Esophagus muscularis mucosa (tissue), 4 donors: ENCODE measurements around the gene DENND2C. TPM values are rescaled to one million over a fixed set of nuclear protein-coding genes. Genes with fewer than 3 reads are reported as not detected.

Experiments used
- DNase-seq: peaks from one replicate; pipeline ENCODE4 v3.0.0-alpha.2; 2017; ENCODE audit errors: extremely low spot score
- H3K27ac ChIP-seq, 4 donors: fragments of 200-600 bp; sonication (generic); replicated peaks in 1 of 4; 1 replicate in 3 of 4; 2 replicates in 1 of 4; pipeline ENCODE4 v1.5.1; 2016 to 2019; ENCODE audit warnings: mild to moderate bottlenecking in 1 of 4
- H3K27me3 ChIP-seq, 4 donors: fragments of 200-600 bp; sonication (generic); one replicate each; pipeline versions ENCODE4 v1.5.1 to v1.6.0; 2016 to 2019
- H3K36me3 ChIP-seq, 4 donors: fragments of 200-600 bp; sonication (generic); one replicate each; pipeline ENCODE4 v1.5.1; 2016 to 2019
- H3K4me1 ChIP-seq, 4 donors: fragments of 200-600 bp; sonication (generic); one replicate each; pipeline ENCODE4 v1.5.1; 2016 to 2019
- H3K4me3 ChIP-seq, 4 donors: fragments of 200-600 bp; sonication (generic); 1 replicate in 2 of 4; 2 replicates in 2 of 4; pipeline ENCODE4 v1.5.1; 2016 to 2019; ENCODE audit warnings: mild to moderate bottlenecking in 4 of 4, moderate library complexity in 1 of 4
- H3K9me3 ChIP-seq, 4 donors: fragments of 200-600 bp; sonication (generic); 1 replicate in 3 of 4; 2 replicates in 1 of 4; pipeline ENCODE4 v1.5.1; 2016 to 2019
- EP300 ChIP-seq: sonication (generic); formaldehyde crosslinking; IDR thresholded peaks from one replicate; pipeline ENCODE4 v1.6.1; 2017; ENCODE audit warnings: antibody characterized with exemption
- POLR2A ChIP-seq: fragments of 450-650 bp; IDR thresholded peaks from one replicate; pipeline ENCODE4 v1.6.1; 2017; ENCODE audit warnings: antibody characterized with exemption, moderate library complexity, mild to moderate bottlenecking, low read depth
- POLR2AphosphoS5 ChIP-seq, 2 donors: sonication (generic); formaldehyde crosslinking; IDR thresholded peaks; one replicate each; pipeline ENCODE4 v1.6.1; 2017; ENCODE audit warnings: antibody characterized with exemption in 2 of 2
- WGBS: methylation state at CpG from one replicate; pipeline ENCODE4 v1.1.5; 2018; 5-methylcytosine and 5-hydroxymethylcytosine counted together
- intact Hi-C: fragments of 100-400 bp; cut with DNase I; formaldehyde crosslinking; loops from one replicate; pipeline ENCODE4 v1.15.1; 2023
- small RNA-seq, 3 donors: library from RNA; depleted of rRNA; stranded (forward); fragments of <200 nt; gene quantifications; one replicate each; pipeline ENCODE3, GENCODE V24; 2016
- total RNA-seq, 4 donors: library from RNA; depleted of rRNA; stranded (reverse); fragments of >200 nt; gene quantifications; one replicate each; pipeline versions ENCODE4 v1.1.0 to v1.2.1, GENCODE V29; 2016
- TF ChIP-seq, protein P1 (sequence below), 3 experiments: fragments of 200-600 bp in 2 of 3; fragments of 450-650 bp in 1 of 3; sonication (generic) in 2 of 3; IDR thresholded peaks; one replicate each; pipeline ENCODE4 v1.5.1; 2017 to 2019; ENCODE audit warnings: antibody characterized with exemption in 3 of 3, mild to moderate bottlenecking in 2 of 3, moderate library complexity in 1 of 3

Gene DENND2C
- total RNA-seq, 4 donors from 2014 or later, result 1.2 to 2.5 (median 2.0) TPM

DNA sequence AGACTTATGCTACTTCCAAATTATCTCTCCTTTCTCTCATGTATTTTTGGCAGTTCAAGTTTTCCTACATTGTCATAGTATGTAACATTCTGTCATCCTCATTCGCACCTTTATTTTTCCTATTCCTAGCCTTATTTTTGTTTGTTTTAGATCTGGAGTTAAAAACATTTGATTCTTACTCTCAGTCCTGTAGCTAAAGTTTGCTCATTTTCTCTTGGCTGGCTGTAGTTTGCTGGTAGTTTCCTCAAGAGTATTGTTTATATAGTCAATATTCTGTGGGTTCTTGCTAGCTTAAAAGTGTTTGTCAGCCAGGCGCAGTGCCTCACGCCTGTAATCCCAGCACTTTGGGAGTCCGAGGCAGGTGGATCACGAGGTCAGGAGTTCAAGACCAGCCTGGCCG lies 129.0 kb downstream of the DENND2C start:
- Histone ChIP-seq H3K4me1 (no peaks in the 10 kb centered on the region), H3K36me3 (no peaks in the 10 kb centered on the region), H3K27ac (no peak overlapping the region), H3K4me3 (no peak overlapping the region), H3K27me3 (no peaks in the 10 kb centered on the region), H3K9me3 (no peaks in the 10 kb centered on the region)
- intact Hi-C loops, result no loop called here
- no peak for DNase-seq
- 65% methylated on average over 6 of the region's 6 CpGs for WGBS
- TF ChIP-seq EP300 (no peak), POLR2A (no peak), POLR2AphosphoS5 (IDR thresholded peaks at IDR 0.05) (no peak)
- TF ChIP-seq, protein P1, sequence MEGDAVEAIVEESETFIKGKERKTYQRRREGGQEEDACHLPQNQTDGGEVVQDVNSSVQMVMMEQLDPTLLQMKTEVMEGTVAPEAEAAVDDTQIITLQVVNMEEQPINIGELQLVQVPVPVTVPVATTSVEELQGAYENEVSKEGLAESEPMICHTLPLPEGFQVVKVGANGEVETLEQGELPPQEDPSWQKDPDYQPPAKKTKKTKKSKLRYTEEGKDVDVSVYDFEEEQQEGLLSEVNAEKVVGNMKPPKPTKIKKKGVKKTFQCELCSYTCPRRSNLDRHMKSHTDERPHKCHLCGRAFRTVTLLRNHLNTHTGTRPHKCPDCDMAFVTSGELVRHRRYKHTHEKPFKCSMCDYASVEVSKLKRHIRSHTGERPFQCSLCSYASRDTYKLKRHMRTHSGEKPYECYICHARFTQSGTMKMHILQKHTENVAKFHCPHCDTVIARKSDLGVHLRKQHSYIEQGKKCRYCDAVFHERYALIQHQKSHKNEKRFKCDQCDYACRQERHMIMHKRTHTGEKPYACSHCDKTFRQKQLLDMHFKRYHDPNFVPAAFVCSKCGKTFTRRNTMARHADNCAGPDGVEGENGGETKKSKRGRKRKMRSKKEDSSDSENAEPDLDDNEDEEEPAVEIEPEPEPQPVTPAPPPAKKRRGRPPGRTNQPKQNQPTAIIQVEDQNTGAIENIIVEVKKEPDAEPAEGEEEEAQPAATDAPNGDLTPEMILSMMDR (IDR thresholded peaks at IDR 0.05), result no peak

DNA sequence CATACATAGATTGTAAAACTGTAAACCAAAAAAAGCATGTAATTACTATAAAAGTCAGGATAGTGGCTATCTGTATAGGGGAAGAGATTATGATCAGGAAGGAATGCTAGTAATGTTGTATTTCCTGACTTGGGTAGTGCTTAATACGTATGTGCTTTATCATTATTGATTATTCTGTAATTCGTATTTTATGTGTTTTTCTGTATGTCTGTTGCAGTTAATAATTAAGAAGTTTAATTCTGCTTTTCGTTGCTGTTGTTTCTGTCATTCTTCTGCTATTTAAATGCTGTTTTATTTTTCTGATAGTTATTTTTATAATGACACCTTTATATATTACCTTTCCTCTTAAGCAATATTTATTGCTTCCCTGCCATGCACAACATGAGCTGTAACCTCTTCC lies 129.6 kb downstream of the DENND2C start:
- Histone ChIP-seq H3K27ac (no peak overlapping the region), H3K9me3 (no peaks in the 10 kb centered on the region), H3K4me3 (no peak overlapping the region), H3K36me3 (no peaks in the 10 kb centered on the region), H3K4me1 (no peaks in the 10 kb centered on the region), H3K27me3 (no peaks in the 10 kb centered on the region)
- no peak for DNase-seq
- intact Hi-C loops, result no loop called here
- 62% methylated on average over 3 of the region's 3 CpGs for WGBS
- no peak for TF ChIP-seq POLR2AphosphoS5 (IDR thresholded peaks at IDR 0.05)
- no peak for TF ChIP-seq EP300
- no peak for TF ChIP-seq POLR2A
- TF ChIP-seq, protein P1 (IDR thresholded peaks at IDR 0.05), result no peak

DNA sequence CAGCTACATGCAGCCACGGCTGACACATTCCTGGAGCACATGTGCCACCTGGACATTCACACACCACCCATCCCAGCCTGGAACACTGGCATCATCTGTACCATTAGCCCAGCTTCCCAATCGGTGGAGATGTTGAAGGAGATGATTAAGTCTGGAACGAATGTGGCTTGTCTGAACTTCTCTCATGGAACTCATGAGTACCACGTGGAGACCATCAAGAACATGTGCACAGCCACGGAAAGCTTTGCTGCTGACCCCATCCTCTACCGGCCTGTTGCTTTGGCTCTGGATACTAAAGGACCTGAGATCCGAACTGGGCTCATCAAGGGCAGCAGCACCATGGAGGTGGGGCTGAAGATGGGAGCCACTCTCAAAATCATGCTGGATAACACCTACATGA lies 133.8 kb downstream of the DENND2C start:
- TF ChIP-seq, protein P1 (IDR thresholded peaks at IDR 0.05), result no peak
- no peak for TF ChIP-seq EP300
- no peak for TF ChIP-seq POLR2AphosphoS5 (IDR thresholded peaks at IDR 0.05)
- no peak for TF ChIP-seq POLR2A
- Histone ChIP-seq H3K4me1 (no peaks in the 10 kb centered on the region), H3K4me3 (no peak overlapping the region), H3K36me3 (no peaks in the 10 kb centered on the region), H3K27ac (no peak overlapping the region), H3K9me3 (no peaks in the 10 kb centered on the region), H3K27me3 (no peaks in the 10 kb centered on the region)
- 93% methylated on average over 6 of the region's 7 CpGs for WGBS
- intact Hi-C loops, result no loop called here
- DNase-seq, result no peak

DNA sequence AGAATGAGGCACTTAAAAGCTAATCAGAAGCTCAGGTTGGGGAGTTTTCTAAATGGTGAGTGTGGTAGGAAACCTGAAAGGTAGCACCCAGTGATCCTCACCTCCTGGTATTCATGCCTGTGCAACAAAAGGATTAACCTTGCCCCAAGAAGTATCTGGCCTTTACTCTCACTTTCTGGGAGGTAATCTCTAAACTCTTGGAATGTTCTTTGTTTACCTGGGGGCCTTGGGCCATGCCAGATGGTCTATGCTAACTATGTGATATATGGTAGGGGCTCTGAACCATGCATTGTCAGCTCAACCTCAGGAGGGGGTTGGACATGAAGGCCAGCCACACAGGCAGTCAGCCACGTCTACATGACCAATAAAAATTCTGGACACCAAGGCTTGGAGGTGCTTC lies 134.4 kb downstream of the DENND2C start:
- no peaks in the 10 kb centered on the region for H3K27me3 ChIP-seq
- TF ChIP-seq POLR2AphosphoS5 (IDR thresholded peaks at IDR 0.05) (no peak), EP300 (no peak), POLR2A (no peak)
- TF ChIP-seq, protein P1 (IDR thresholded peaks at IDR 0.05), result no peak
- H3K9me3 ChIP-seq, result no peaks in the 10 kb centered on the region
- no peaks in the 10 kb centered on the region for H3K4me1 ChIP-seq
- H3K36me3 ChIP-seq, result no peaks in the 10 kb centered on the region
- 63% methylated on average over 1 of the region's 1 CpG for WGBS
- no peak overlapping the region for H3K4me3 ChIP-seq
- H3K27ac ChIP-seq, result no peak overlapping the region
- intact Hi-C loops, result no loop called here
- DNase-seq, result no peak

Small RNA genes within 50 kb of the gene (small RNA-seq; reads per million reads assigned to genes)
- gene RN7SL432P, result 0 reads per million in 3 donors

Other genes starting within 250 kb of the DENND2C start
- 10 to 100 TPM; 28.0 to 36.6 (median 29.5) TPM for gene TRIM33, start 158.8 kb downstream of the DENND2C start, total RNA-seq
- 10 to 100 TPM; 25.9 to 44.0 (median 34.1) TPM for gene BCAS2, start 88.4 kb downstream of the DENND2C start, total RNA-seq
- not detected for gene AMPD1, start 25.5 kb upstream of the DENND2C start, total RNA-seq
- gene NRAS, start 46.7 kb upstream of the DENND2C start, total RNA-seq, result 10 to 100 TPM; 12.1 to 20.9 (median 14.7) TPM
- 1,000 to 10,000 TPM in 2 of 4 donors, 100 to 1,000 TPM in 2; 614 to 1,394 (median 877) TPM for gene CSDE1, start 87.9 kb upstream of the DENND2C start, total RNA-seq
- gene SIKE1, start 110.6 kb upstream of the DENND2C start, total RNA-seq, result 10 to 100 TPM; 31.5 to 60.7 (median 50.9) TPM
- gene SYCP1, start 184.8 kb upstream of the DENND2C start, total RNA-seq, result not detected